AG09319 (cell line): ENCODE data around the gene GOLGA8R.
"Not testable (repeated sequence)": the region's sequence is repeated elsewhere in the genome, so short reads cannot be mapped to it uniquely, and the experiment has no call there.

ENCODE experiments used
- DNase-seq: peaks from one replicate; pipeline ENCODE4 v3.0.0-alpha.2; 2010; ENCODE audit warnings: low read depth; ENCODE audit errors: extremely low read depth

Gene GOLGA8R, protein sequence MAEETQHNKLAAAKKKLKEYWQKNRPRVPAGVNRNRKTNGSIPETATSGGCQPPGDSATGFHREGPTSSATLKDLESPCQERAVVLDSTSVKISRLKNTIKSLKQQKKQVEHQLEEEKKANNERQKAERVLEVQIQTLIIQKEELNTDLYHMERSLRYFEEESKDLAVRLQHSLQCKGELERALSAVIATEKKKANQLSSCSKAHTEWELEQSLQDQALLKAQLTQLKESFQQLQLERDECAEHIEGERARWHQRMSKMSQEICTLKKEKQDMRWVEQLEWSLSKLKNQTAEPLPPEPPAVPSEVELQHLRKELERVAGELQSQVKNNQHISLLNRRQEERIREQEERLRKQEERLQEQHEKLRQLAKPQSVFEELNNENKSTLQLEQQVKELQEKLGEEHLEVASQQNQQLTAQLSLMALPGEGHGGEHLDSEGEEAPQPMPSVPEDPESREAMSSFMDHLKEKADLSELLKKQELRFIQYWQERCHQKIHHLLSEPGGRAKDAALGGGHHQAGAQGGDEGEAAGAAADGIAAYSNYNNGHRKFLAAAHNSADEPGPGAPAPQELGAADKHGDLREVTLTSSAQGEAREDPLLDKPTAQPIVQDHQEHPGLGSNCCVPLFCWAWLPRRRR

DNA sequence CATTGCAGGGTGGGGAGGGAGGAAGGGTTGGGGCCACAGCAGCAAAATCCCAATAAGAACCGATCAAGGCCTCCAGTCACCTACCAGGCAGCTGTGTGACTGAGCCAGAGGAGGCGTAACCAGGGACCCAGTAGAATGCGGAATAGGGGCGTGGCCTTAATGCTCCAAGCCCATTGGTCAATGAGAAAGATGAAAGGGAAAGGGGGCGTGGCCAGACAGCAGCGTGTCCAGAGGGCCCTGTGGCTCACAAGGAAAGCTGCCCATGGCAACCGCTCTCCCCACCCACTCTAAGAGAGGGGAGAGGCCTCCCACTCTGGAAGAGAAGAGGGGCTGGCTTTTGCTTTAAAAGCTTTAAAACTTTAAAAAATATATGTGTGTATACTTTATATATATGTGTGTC lies at the start of gene GOLGA8R:
TSS of gene GOLGA8R (minus strand) at position 101 of the 400 bp plus-strand sequence. CDS start at position 3, 98 bp downstream.
- DNase-seq: not testable (repeated sequence)

DNA sequence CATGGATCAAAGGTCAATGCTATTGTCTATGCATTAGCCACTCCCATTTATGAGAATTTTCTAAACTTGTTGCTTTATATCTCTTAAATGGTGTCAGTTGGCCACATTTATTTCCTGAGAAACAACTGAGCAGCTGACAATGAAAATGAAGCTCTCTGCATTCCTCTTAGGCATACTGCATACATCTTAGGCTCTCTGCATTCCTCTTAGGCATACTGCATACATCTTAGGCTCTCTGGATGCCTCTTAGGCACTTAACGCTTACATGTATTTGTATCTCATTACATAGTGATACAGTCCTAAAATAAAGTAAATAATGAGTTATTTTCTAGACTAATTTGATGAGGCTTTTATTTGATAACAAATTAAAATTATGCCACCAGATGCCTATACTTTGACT lies 49.8 kb upstream of the GOLGA8R start:
- not testable (repeated sequence) for DNase-seq

DNA sequence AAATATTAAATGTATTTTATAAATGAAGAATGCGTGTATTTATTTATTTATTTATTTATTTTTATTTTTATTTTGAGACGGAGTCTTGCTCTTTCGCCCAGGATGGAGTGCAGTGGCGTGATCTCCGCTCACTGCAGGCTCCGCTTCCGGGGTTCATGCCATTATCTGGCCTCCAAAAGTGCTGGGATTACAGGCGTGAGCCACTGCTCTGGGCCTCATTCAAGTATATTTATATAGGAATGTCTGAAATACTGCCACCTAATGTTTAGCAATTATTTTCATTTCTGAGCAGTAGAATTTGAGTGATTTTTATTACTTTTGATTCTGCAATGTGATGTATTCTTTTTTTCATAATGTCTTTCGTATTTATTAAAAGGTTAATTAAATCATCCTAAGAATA lies 48.1 kb upstream of the GOLGA8R start:
- not testable (repeated sequence) for DNase-seq

DNA sequence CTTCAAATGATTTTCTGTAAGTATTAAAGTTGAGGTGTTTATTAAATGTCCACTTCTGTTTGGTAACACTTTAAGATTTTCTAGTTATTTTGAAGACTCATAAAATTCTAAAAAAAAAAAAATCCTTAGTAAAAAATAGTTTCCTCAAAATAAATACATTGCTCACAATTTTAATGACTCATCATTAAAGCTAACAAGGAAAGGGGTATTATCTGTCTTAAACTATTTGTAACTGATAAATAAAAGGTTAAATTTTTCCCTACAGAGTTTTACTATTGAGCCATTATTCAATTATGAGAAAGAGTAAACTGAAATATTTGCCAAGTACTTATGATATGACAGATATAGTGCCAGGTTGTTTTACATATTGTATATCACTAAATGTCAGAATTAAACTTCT lies 38.6 kb upstream of the GOLGA8R start:
- DNase-seq: not testable (repeated sequence)

DNA sequence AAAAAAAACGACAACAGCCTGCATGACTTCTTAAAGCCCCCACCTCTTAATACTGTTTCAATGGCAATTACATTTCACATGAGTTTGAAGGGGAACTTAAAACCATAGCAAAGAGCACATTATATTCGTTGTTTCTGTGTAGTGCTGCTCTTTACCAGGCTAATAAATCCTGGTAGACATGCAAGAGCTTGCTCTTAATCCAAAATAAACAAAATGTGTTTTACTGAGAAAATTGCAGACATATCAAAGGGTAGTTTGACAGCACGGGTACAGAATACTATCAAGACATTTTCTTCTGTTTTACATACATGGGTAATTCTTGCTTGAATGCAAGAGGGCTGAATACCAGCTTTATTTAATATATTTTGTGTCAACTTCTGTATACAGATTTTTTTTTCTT lies 24.3 kb upstream of the GOLGA8R start:
- DNase-seq: not testable (repeated sequence)

DNA sequence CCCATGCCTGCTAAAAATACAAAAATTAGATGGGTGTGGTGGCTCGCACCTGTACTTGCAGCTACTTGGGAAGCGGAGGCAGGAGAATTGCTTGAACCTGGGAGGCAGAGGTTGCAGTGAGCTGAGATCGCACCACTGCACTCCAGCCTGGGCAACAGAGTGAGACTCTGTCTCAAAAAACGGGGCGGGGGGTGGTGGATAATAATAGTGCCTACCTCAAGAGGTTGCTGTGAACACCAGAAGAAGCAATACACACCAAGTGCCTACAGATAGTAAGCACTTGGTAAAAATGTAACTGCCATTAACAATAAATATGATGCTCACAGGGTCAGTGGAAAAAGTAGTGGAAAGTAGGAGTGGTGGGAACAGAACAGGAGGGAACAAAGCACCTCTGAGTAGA lies 21.8 kb upstream of the GOLGA8R start:
- DNase-seq: not testable (repeated sequence)

DNA sequence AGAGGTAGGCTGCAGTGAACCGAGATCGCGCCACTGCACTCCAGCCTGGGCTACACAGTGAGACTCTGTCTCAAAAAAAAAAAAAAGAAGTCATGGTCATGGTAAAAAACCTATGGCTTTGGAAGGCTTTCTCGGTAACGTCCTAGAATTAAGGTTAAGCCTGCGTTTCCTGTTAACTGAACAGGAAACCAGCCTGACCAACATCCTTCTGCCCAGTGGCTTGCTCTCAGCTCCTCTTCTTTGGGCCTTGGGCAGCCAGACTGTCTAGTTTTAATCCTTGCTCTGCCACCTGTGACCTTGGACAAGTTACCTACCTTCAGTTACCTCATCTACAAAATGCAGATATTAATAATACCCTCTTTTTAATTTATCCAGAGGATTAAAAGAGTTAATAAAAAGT lies 6.7 kb upstream of the GOLGA8R start:
- not testable (repeated sequence) for DNase-seq

DNA sequence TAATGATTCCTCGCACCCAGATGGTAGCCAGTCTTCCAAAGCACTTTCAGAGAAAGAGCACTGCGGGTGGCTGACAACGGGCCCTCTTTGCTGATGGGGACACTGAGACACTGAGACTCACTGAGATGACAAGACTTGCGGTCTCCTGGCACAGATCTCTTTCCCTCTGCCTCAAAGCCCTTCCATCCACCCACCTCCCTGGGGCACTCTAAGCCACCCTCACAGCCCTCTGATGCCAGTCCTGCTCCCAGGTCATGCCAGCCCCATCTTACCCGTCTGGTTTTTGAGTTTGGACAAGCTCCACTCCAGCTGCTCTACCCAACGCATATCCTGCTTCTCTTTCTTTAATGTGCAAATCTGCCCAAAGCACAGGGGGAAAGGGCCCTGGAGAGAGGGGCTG lies 6.4 kb downstream of the GOLGA8R start:
- DNase-seq: not testable (repeated sequence)

DNA sequence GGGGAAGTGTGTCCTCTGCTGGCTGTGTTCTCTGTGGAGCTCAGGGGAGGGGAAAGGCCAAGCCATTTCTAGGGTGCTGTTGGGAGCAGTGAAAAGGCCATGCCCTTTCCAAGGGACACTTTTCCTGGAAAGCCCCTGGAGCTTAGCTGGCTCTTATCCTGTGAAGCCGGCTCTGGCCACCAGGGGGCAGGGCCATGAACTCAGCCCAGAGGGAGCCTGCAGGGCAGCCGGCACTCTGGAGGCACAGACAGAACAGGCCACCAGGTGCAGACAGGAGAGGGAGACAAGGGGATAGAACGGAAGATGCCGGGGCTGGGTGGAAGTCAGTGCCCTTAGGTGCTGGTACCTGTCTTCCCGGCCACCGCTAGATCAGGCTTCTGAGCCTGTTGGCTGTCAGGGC lies 15.1 kb downstream of the GOLGA8R start:
- not testable (repeated sequence) for DNase-seq

DNA sequence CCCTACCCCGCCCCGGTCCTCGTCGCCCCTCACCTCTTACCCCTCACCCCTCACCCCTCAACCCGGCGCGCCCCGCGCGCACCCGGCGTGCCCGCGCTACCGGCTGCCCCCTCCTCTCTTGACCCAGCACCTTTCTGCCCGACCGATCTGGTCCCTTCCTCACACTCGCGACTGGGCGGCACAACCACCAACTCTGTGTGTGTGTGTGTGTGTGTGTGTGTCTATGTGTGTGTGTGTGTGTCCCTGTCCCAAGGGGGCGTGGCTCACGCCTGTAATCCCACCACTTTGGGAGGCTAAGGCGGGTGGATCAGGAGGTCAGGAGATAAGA lies 20.4 kb downstream of the GOLGA8R start:
- not testable (repeated sequence) for DNase-seq

DNA sequence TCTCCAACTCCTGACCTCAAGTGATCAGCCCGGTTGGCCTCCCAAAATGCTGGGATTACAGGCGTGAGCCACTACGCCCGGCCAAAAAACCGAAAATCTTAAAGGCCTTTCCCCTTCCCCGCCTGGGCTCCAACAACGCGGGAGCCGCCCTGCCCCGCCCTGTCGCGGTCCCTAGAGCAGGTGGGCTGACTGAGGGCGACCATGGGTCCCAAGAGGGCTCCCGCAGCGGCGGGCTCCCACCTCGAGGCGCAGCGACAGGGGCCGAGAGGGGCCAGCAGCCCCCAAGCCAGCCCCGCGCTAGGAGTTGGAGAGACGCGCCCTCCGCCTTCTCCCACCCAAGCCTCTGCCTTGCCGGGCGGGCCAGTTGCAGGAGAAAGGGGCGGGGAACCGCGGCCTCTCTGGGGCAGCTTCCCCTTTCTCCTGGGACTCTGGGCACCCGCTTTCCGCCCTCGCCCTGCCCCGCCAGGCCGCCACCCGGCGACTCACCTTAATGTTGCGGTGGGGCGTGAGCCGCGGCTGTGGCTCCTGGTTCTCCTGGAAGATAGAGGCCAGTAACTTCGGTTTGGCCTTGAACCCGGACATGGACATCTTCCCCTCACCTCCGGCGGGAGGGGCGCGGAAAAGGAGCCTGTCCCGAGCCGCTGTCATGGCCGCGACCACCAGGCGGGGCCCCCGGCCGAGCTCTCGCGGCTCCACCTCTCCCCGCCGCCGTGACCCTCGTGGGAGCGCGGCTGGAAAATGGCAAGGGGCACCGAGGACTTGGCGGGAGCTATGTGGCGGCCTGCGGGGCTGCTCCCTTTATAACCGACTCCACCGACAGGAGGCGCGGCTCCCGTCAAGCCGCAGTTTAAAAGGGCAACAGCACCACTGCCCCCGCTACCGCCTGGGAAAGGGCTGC lies 21.0 kb downstream of the GOLGA8R start, which contains the start of gene CHRFAM7A:
TSS of gene CHRFAM7A (minus strand) at position 775 of the 898 bp plus-strand sequence. CDS start 10,189 bp downstream, outside the sequence.
- not testable (repeated sequence) for DNase-seq

DNA sequence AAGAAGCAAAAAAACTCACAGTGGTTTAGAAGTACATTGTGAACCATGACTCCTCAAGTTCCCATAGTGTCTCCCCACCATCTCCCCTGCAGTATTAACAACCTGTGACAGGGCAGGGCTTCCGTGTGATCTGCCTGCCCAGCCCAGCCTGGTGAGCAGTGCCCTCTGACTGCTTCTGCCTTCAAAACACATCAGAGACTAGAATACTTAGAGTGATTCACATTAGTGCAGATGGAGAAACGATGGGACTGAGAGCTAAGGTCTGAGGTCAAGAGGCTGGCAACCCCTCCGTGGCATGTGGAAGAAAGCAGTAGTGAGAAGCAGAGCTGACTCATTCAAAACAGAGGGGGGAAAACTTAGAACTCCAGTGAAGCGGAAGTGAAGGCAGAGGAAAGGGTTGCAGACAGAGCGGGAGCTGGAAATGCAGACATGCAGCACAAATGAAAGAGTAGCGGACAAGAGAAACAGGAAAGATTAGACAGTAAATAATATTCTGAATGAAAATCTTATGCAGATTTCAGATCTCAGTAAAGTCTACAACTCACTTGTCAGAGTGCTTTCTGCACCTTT lies 27.7 kb downstream of the GOLGA8R start:
- not testable (repeated sequence) for DNase-seq

DNA sequence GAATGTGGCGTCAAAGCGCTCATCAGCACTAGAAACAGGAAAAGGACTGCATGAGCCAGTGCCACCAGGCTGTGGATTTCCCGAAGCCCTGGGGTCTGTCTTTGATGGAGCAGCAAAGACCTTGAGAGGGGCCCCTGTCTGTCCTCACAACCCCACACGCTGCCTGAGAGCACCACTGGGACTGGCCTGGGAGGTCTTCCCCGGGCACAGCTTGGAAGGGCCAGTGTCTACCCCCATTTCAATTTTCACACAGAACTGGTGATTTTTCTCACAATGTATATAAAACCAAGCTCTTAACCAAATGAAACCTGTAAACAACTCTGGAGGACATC lies 37.0 kb downstream of the GOLGA8R start:
- DNase-seq: not testable (repeated sequence)

DNA sequence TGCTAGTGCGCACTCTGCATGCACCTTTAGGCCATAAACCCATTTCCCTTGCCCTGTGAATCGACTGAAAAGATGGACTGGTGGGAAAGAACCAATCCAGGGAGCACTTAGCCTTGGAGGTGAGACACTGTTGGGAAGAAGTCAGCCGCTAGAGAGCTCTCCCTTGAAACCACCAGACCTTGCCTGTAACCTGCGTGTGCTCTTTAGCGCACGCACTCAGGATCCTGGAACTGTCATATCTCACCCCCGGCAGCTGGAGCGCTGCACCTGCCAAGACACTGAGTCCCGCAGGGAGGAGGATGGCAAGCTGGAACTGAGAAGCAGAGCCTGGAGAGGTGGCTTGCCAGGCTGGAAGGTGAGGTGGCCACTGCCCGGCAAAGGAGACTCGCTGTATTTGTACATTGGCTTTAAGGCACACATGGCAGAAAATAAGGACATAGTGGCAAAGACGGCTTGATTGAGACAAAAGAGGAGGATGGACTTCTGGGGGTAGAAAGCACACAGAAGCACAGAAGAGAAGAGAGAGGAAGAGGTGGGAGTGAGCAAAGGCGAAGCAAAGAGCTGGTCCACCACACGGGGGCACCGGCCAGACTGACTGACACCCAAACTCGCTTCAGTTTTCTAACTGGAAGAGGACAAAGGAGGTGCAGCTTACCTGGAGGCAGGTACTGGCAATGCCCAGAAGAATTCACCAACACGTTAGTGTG lies 37.5 kb downstream of the GOLGA8R start:
- DNase-seq: not testable (repeated sequence)

DNA sequence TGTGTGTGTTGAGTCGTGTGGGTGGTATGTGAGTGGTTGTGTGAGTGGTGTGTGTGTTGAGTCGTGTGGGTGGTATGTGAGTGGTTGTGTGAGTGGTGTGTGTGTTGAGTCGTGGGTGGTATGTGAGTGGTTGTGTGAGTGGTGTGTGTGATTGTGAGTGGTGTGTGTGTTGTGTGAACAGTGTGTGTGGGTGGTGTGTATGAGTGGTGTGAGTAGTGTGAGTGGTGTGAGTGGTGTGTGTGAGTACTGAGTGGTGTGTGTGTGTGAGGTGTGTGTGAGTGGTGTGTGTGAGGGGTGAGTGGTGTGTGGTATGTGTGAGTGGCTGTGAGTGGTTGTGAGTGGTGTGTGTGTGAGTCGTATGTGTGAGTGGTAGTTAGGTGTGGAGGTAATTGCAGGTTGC lies 38.2 kb downstream of the GOLGA8R start:
- not testable (repeated sequence) for DNase-seq

DNA sequence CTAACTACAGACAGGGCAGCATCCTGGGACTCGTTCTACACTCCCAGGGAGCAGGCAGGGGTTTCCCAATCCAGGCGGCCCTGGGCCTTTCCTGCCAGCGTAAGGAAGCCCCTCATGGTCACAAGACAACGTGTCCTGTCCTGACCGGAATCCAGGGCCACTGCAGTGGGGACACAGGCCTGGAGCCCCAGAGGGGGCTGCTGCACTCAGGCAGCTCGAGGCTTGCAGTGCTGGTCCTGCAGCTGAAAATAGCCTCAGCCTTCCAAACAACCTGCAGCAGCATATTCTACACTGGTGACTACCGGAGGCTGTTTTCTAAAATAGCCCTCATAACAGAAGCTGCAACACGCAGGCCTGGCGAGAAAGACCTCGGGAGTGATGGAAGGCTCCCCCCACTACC lies 39.2 kb downstream of the GOLGA8R start:
- not testable (repeated sequence) for DNase-seq

DNA sequence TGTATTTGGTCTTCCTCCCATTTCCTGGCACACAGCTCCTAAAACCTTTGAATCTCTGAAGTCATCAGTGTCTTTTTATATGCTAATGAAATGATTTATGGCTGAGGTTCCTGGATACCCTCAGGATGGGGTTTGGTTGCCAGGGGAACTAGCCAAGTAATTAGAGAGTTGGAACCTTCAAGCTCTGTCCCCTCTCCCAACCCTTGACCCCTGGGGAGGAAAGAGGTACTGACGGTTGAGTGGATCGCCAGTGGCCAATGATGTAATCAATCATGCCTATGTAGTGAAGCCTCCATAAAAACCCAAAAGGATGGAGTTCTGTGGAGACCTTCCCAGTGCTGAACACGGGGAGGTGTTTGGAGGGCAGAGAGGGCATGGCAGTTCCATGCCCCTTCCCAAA lies 45.8 kb downstream of the GOLGA8R start:
- DNase-seq: not testable (repeated sequence)

DNA sequence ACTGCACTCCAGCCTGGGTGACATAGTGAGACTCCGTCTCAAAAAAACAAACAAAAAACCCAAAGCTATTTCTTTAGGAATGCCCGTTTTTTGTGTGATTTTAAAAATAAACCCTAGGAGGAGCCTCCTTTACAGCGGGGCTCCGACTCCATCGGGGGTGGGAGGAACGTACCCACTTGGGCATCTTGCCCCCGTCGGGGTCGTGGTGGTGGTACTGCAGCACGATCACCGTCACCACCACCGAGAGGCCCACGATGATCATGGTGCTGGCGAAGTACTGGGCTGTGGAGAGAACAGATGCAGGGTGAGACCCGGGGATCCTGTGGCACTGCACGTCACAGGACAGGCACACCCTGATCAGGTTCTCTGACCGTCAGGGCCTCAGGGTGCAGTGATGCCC lies 46.8 kb downstream of the GOLGA8R start:
- DNase-seq: not testable (repeated sequence)

DNA sequence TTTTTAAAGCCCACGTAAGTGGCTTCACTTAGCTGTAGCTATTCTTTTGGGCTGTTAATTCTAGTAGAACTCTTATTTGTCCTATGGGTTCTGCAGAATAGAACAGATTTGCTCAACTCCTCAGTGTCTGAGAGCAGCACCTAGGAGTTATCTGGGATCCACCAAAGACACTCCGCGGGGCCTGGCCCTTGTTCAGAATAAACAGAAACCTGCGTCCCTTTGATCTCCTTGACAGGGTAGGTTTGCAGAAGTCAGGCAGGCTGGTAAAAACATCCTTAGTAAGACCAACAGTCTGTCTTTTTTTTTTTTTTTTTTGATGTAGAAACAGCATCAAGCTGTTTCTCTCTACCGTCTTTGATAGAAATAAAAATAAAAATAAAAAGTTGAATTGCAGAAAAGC lies 52.7 kb downstream of the GOLGA8R start:
- not testable (repeated sequence) for DNase-seq

DNA sequence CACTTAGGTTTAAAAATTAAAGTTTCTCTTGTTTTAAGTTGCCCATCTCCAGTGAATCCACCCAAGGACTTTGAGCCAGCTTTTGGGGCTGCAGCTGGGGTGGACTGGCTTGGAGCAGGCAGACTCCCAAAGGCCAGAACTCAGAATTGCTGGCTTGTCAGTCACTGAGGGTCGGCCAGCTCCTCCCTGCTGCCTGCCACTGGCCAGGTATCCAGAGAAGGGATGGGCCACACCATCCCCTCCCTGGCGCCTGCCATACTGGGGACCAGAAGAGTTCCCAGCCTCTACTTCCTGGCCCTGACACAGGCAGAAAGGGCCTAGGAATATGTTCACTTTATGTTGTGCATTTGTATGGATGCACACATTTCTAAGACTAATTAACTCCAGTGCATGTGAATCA lies 53.1 kb downstream of the GOLGA8R start:
- not testable (repeated sequence) for DNase-seq
